Measurements from ENCODE around the gene TCHHL1.

GRCh38 chr1:152110365-152110859 is 21.5 kb upstream of the TCHHL1 start:
- TF ChIP-seq POLR2AphosphoS5 (IDR thresholded peaks at IDR 0.05) = no peak
- no peak for TF ChIP-seq POLR2A (IDR thresholded peaks at IDR 0.05)
